Measurements from ENCODE around the gene ASB15. TPM values are rescaled to one million over a fixed set of nuclear protein-coding genes. Genes with fewer than 3 reads are reported as not detected.

Gene ASB15
- total RNA-seq, 1 donor from 2014 or later = not detected

GRCh38 chr7:123594813-123595241 is 6.8 kb upstream of the ASB15 start:
- no peak for TF ChIP-seq CTCF (IDR thresholded peaks at IDR 0.05)
- Mint-ChIP-seq H3K27me3 (ENCODE audit: unreplicated experiment) (peaks cover 37% of the 10 kb centered on the region), H3K4me1 (ENCODE audit: unreplicated experiment) (no peaks in the 10 kb centered on the region), H3K27ac (ENCODE audit: unreplicated experiment) (no peak overlapping the region), H3K36me3 (ENCODE audit: unreplicated experiment) (no peaks in the 10 kb centered on the region), H3K4me3 (ENCODE audit: unreplicated experiment) (no peak overlapping the region), H3K9me3 (ENCODE audit: unreplicated experiment) (no peaks in the 10 kb centered on the region)
- no peak for DNase-seq (ENCODE audit: extremely low spot score, unreplicated experiment)

- Mint-ChIP-seq H3K27ac (ENCODE audit: unreplicated experiment) (no peak overlapping the region), H3K4me3 (ENCODE audit: unreplicated experiment) (no peak overlapping the region), H3K36me3 (ENCODE audit: unreplicated experiment) (no peaks in the 10 kb centered on the region), H3K9me3 (ENCODE audit: unreplicated experiment) (no peaks in the 10 kb centered on the region), H3K27me3 (ENCODE audit: unreplicated experiment) (peaks cover 3% of the 10 kb centered on the region), H3K4me1 (ENCODE audit: unreplicated experiment) (no peaks in the 10 kb centered on the region)
- no peak for TF ChIP-seq CTCF (IDR thresholded peaks at IDR 0.05)
- DNase-seq (ENCODE audit: extremely low spot score, unreplicated experiment) = no peak
Observed at GRCh38 chr7:123598657-123599056, 3.0 kb upstream of the ASB15 start.

GRCh38 chr7:123599766-123600165 is 1.9 kb upstream of the ASB15 start:
- no peak for TF ChIP-seq CTCF (IDR thresholded peaks at IDR 0.05)
- DNase-seq (ENCODE audit: extremely low spot score, unreplicated experiment) = no peak
- Mint-ChIP-seq H3K4me1 (ENCODE audit: unreplicated experiment) (no peaks in the 10 kb centered on the region), H3K27me3 (ENCODE audit: unreplicated experiment) (no peaks in the 10 kb centered on the region), H3K9me3 (ENCODE audit: unreplicated experiment) (no peaks in the 10 kb centered on the region), H3K36me3 (ENCODE audit: unreplicated experiment) (no peaks in the 10 kb centered on the region), H3K27ac (ENCODE audit: unreplicated experiment) (no peak overlapping the region), H3K4me3 (ENCODE audit: unreplicated experiment) (no peak overlapping the region)

- no peaks in the 10 kb centered on the region for H3K9me3 Mint-ChIP-seq (ENCODE audit: unreplicated experiment)
- no peak for TF ChIP-seq CTCF (IDR thresholded peaks at IDR 0.05)
- H3K36me3 Mint-ChIP-seq (ENCODE audit: unreplicated experiment) = no peaks in the 10 kb centered on the region
- no peak for DNase-seq (ENCODE audit: extremely low spot score, unreplicated experiment)
- H3K4me3 Mint-ChIP-seq (ENCODE audit: unreplicated experiment) = no peak overlapping the region
- no peak overlapping the region for H3K27ac Mint-ChIP-seq (ENCODE audit: unreplicated experiment)
- no peaks in the 10 kb centered on the region for H3K4me1 Mint-ChIP-seq (ENCODE audit: unreplicated experiment)
- no peaks in the 10 kb centered on the region for H3K27me3 Mint-ChIP-seq (ENCODE audit: unreplicated experiment)
Observed at GRCh38 chr7:123600876-123601275, 745 bp upstream of the ASB15 start.

- Mint-ChIP-seq H3K4me1 (ENCODE audit: unreplicated experiment) (no peaks in the 10 kb centered on the region), H3K36me3 (ENCODE audit: unreplicated experiment) (no peaks in the 10 kb centered on the region)
- DNase-seq (ENCODE audit: extremely low spot score, unreplicated experiment) = no peak
Observed at GRCh38 chr7:123602648-123603047, 1.0 kb downstream of the ASB15 start.

More at GRCh38 chr7:123602648-123603047, 1.0 kb downstream of the ASB15 start:
- Mint-ChIP-seq H3K9me3 (ENCODE audit: unreplicated experiment) (no peaks in the 10 kb centered on the region), H3K27me3 (ENCODE audit: unreplicated experiment) (no peaks in the 10 kb centered on the region), H3K4me3 (ENCODE audit: unreplicated experiment) (no peak overlapping the region), H3K27ac (ENCODE audit: unreplicated experiment) (no peak overlapping the region)
- TF ChIP-seq CTCF (IDR thresholded peaks at IDR 0.05) = no peak

Data from osteocyte (in vitro differentiated cells).